GM12874 (cell line): ENCODE results near the gene RAB17.

Experiments
- CTCF ChIP-seq: IDR thresholded peaks from 2 replicates; pipeline ENCODE4 v1.5.1; 2011; ENCODE audit warnings: low read depth, mild to moderate bottlenecking, control low read depth, low read length, moderate library complexity; ENCODE audit not compliant: insufficient read depth

Gene RAB17

DNA sequence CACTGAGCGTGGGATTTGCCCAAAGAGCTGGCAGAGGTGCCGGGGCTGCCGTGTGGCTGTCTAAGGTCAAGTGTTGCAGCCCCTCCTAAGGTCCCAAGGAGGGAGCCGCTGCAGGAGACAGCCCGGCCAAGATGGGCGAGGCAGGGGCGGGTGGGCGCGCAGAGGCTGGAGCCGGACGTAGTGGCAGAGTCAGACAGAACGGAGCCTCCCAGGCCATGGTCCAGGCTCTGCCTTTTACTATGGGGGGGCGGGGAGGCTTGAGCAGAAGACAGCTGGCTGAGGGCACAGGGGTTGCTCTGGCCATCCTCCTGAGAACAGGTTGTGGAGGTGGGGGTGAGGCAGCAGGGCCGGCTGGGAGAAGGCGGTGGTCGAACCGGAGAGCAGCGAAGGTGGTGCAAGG is 51.6 kb downstream of the RAB17 start:
- no peak for TF ChIP-seq CTCF

DNA sequence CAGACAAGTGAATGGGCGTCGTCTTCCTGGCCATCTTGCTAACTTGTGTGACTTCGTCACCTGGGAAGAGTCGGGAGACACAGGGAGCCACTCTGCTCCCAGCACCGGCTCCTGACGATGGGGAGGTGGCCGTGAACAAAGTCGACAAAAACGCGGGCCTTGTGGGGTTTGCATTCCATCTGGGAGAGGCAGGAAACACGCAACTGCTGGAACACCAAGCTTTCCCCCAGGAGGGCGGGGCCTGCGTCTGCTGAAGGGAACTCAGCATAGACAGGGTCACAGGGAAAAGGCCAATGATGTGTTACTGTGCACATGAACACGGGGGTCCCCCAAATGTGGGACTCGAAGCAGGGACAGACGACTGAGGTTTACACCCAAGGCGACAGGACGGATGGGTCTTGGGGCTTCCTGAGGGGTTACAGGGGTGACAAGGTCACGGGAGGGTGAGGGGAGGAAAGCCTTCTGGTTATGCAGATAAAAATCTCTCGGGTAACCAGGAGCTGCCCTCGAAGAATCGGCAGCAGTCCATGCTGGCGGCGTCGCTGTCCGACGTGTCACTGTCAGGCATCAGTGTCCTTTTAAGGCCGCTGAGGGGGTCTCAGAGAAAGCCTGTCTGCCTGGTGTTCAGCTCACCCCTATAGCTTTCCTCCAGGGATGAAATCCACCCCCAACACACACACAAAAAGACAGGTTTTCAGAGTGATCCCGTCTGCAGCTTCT is 52.4 kb downstream of the RAB17 start:
- TF ChIP-seq CTCF, result no peak

- TF ChIP-seq CTCF, result no peak
Observed at GRCh38 chr2:237536617-237537016, 53.9 kb downstream of the RAB17 start.

GRCh38 chr2:237536083-237536415 is 54.5 kb downstream of the RAB17 start:
- TF ChIP-seq CTCF, result no peak

- TF ChIP-seq CTCF, result no peak
Observed at GRCh38 chr2:237535385-237536082, 55.0 kb downstream of the RAB17 start.

- TF ChIP-seq CTCF, result no peak
Observed at GRCh38 chr2:237534380-237534779, 56.2 kb downstream of the RAB17 start.

DNA sequence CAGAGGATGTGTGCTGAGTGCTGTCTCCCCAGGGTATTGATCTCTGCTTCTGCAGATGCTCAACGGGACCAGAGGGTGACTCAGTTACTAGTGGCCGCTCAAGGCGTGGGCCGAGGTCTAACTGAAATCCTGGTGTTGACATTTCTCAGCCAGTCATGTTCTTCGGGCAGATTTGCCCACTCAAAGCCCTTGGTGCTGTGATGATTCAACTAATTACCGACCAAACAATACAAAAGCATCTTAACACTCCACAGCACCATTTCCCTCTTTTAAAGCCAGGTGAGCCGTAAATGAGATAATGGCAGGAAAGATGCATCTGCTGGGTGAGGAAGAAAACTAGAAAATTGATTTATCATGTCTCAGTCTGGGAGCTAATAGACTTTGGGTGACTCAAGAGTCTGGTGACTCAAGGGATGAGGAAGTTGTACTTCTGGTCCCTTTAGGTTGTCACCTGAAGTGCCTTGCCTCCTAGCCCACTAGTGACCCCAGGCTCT is 56.8 kb downstream of the RAB17 start:
- no peak for TF ChIP-seq CTCF
